Measurements from ENCODE around the gene SRSF8. TPM values are rescaled to one million over a fixed set of nuclear protein-coding genes. Genes with fewer than 3 reads are reported as not detected.

The SRSF8 gene
- total RNA-seq, 5 donors from 2014 or later (not counting 1 experiment from before 2014, with no cell fraction given), result 61.2 to 84.0 (median 72.7) TPM

- H3K27ac Mint-ChIP-seq, result no peak overlapping the region
- WGBS (ENCODE audit: insufficient coverage), result 100% methylated on average over 1 of the region's 5 CpGs
- POLR2A ChIA-PET, result interaction anchor here in 1 of 2 donors (0.8 kb wide), 1 partner anchor 48 kb away, joined by 3 read pairs; no protein-coding TSS in a partner anchor
- Histone ChIP-seq H3K36me3 (ENCODE audit: control insufficient read depth in 2 of 2, extremely low read depth in 1 of 2, insufficient read depth in 1 of 2, low read length in 1 of 2) (no peaks in the 10 kb centered on the region), H3K27me3 (replicated peaks in 1 of 2; ENCODE audit: control insufficient read depth in 2 of 2, extremely low read depth in 1 of 2, insufficient read depth in 2 of 2, low read length in 1 of 2) (peaks cover 0 to 7% of the 10 kb centered on the region in 2 experiments), H3K4me1 (ENCODE audit: control insufficient read depth in 1 of 2, extremely low read depth in 1 of 2, insufficient read depth in 2 of 2, low read length in 2 of 2) (no peaks in the 10 kb centered on the region), H3K4me3 (ENCODE audit: control insufficient read depth in 1 of 2, extremely low read depth in 1 of 2, low read length in 1 of 2) (no peak overlapping the region), H3K27ac (ENCODE audit: low read length) (no peak overlapping the region), H3K9me3 (no peaks in the 10 kb centered on the region)
- CTCF ChIA-PET, result interaction anchor here in 1 of 2 donors (1.1 to 1.6 kb wide), 2 partner anchors 9 to 11 kb away, joined by 4 read pairs; no protein-coding TSS in a partner anchor
- no peaks in the 10 kb centered on the region for H3K36me3 Mint-ChIP-seq
- no peak overlapping the region for H3K4me3 Mint-ChIP-seq
- H3K9me3 Mint-ChIP-seq, result no peaks in the 10 kb centered on the region
- peaks cover 0 to 3% of the 10 kb centered on the region in 2 donors for H3K27me3 Mint-ChIP-seq
- ATAC-seq (replicated peaks in 1 of 4) (no peak), DNase-seq (no peak)
- peaks cover 0 to 6% (median 0%) of the 10 kb centered on the region in 3 donors for H3K4me1 Mint-ChIP-seq
Observed at GRCh38 chr11:95081010-95081409, 14.3 kb downstream of the SRSF8 start.

- Histone ChIP-seq H3K4me1 (ENCODE audit: control insufficient read depth in 1 of 2, extremely low read depth in 1 of 2, insufficient read depth in 2 of 2, low read length in 2 of 2) (no peaks in the 10 kb centered on the region), H3K27ac (ENCODE audit: low read length) (no peak overlapping the region), H3K4me3 (ENCODE audit: control insufficient read depth in 1 of 2, extremely low read depth in 1 of 2, low read length in 1 of 2) (no peak overlapping the region), H3K27me3 (replicated peaks in 1 of 2; ENCODE audit: control insufficient read depth in 2 of 2, extremely low read depth in 1 of 2, insufficient read depth in 2 of 2, low read length in 1 of 2) (peaks cover 0 to 7% of the 10 kb centered on the region in 2 experiments), H3K9me3 (no peaks in the 10 kb centered on the region), H3K36me3 (ENCODE audit: control insufficient read depth in 2 of 2, extremely low read depth in 1 of 2, insufficient read depth in 1 of 2, low read length in 1 of 2) (no peaks in the 10 kb centered on the region)
- Mint-ChIP-seq H3K4me3 (no peak overlapping the region), H3K4me1 (peaks cover 0 to 6% (median 0%) of the 10 kb centered on the region in 3 donors), H3K27ac (no peak overlapping the region), H3K9me3 (no peaks in the 10 kb centered on the region), H3K36me3 (no peaks in the 10 kb centered on the region), H3K27me3 (peaks cover 0 to 3% of the 10 kb centered on the region in 2 donors)
- no peak for ATAC-seq (replicated peaks in 1 of 4)
- POLR2A ChIA-PET, result interaction anchor here in 1 of 2 donors (0.8 kb wide), 1 partner anchor 48 kb away, joined by 3 read pairs; no protein-coding TSS in a partner anchor
- DNase-seq, result no peak
- CTCF ChIA-PET, result interaction anchor here (0.9 to 1.1 kb wide), 2 partner anchors 9 to 14 kb away, joined by 3 to 4 read pairs; no protein-coding TSS in a partner anchor
- WGBS (ENCODE audit: insufficient coverage), result 69% methylated on average over 3 of the region's 4 CpGs
Observed at GRCh38 chr11:95081412-95081811, 14.7 kb downstream of the SRSF8 start.

DNA sequence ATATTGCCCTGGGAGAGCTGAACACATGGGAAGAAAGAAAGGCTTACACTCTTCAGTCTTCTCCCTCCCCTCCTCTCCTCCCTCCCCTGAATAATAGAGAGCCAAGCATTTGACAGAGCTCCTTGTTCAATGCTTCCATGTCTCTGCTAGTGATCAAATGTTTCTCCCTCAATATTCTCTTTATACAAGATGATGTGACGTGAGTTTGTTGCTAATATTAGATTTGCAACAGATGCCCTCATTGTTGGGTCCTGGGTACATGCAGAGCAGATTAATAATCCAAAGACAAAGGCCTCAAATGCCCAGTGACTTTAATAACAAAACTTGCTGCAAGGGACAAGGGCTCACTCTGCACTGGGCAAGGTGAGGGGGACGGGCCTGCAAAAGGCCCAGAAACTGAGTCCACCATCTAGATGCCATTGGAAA is 15.9 kb downstream of the SRSF8 start:
- no peak for ATAC-seq (replicated peaks in 1 of 4)
- H3K27ac Mint-ChIP-seq, result no peak overlapping the region
- no peak overlapping the region for H3K4me3 ChIP-seq (ENCODE audit: control insufficient read depth in 1 of 2, extremely low read depth in 1 of 2, low read length in 1 of 2)
- H3K36me3 ChIP-seq (ENCODE audit: control insufficient read depth in 2 of 2, extremely low read depth in 1 of 2, insufficient read depth in 1 of 2, low read length in 1 of 2), result no peaks in the 10 kb centered on the region
- peaks cover 0 to 7% of the 10 kb centered on the region in 2 experiments for H3K27me3 ChIP-seq (replicated peaks in 1 of 2; ENCODE audit: control insufficient read depth in 2 of 2, extremely low read depth in 1 of 2, insufficient read depth in 2 of 2, low read length in 1 of 2)
- WGBS (ENCODE audit: insufficient coverage), result 88% methylated on average over 1 of the region's 2 CpGs
- H3K27me3 Mint-ChIP-seq, result peaks cover 0 to 3% of the 10 kb centered on the region in 2 donors
- H3K36me3 Mint-ChIP-seq, result no peaks in the 10 kb centered on the region
- H3K27ac ChIP-seq (ENCODE audit: low read length), result no peak overlapping the region
- H3K9me3 ChIP-seq, result no peaks in the 10 kb centered on the region
- ChIA-PET CTCF (interaction anchor here (0.6 to 0.9 kb wide), 3 partner anchors 12 to 15 kb away, joined by 3 to 8 read pairs (median 3); no protein-coding TSS in a partner anchor), POLR2A (no interaction called here)
- no peak for DNase-seq
- no peaks in the 10 kb centered on the region for H3K9me3 Mint-ChIP-seq
- H3K4me3 Mint-ChIP-seq, result no peak overlapping the region
- H3K4me1 ChIP-seq (ENCODE audit: control insufficient read depth in 1 of 2, extremely low read depth in 1 of 2, insufficient read depth in 2 of 2, low read length in 2 of 2), result no peaks in the 10 kb centered on the region
- peaks cover 0 to 6% (median 0%) of the 10 kb centered on the region in 3 donors for H3K4me1 Mint-ChIP-seq

GRCh38 chr11:95084509-95084908 is 17.8 kb downstream of the SRSF8 start:
- no peaks in the 10 kb centered on the region for H3K36me3 ChIP-seq (ENCODE audit: control insufficient read depth in 2 of 2, extremely low read depth in 1 of 2, insufficient read depth in 1 of 2, low read length in 1 of 2)
- ChIA-PET CTCF (interaction anchor here (1.0 to 1.2 kb wide), 4 partner anchors 9 to 17 kb away, joined by 3 to 6 read pairs (median 4); no protein-coding TSS in a partner anchor), POLR2A (interaction anchor here (0.5 to 1.6 kb wide), 3 partner anchors 8 to 674 kb away, joined by 3 to 9 read pairs (median 5); partner anchors contain the start of gene SRSF8 (in 1 of the 2))
- peaks cover 0 to 7% of the 10 kb centered on the region in 2 experiments for H3K27me3 ChIP-seq (replicated peaks in 1 of 2; ENCODE audit: control insufficient read depth in 2 of 2, extremely low read depth in 1 of 2, insufficient read depth in 2 of 2, low read length in 1 of 2)
- Mint-ChIP-seq H3K36me3 (no peaks in the 10 kb centered on the region), H3K4me1 (peaks cover 6 to 19% (median 13%) of the 10 kb centered on the region in 3 donors), H3K27me3 (no peaks in the 10 kb centered on the region), H3K4me3 (no peak overlapping the region), H3K9me3 (no peaks in the 10 kb centered on the region), H3K27ac (no peak overlapping the region)
- ATAC-seq (replicated peaks in 1 of 4) (no peak), DNase-seq (no peak)
- no peaks in the 10 kb centered on the region for H3K9me3 ChIP-seq
- H3K4me1 ChIP-seq (ENCODE audit: control insufficient read depth in 1 of 2, extremely low read depth in 1 of 2, insufficient read depth in 2 of 2, low read length in 2 of 2), result peaks cover 2 to 10% of the 10 kb centered on the region in 2 experiments
- no peak overlapping the region for H3K4me3 ChIP-seq (ENCODE audit: control insufficient read depth in 1 of 2, extremely low read depth in 1 of 2, low read length in 1 of 2)
- no peak overlapping the region for H3K27ac ChIP-seq (ENCODE audit: low read length)

- CTCF ChIA-PET, result interaction anchor here (0.7 to 1.2 kb wide), 5 partner anchors 8 to 22 kb away, joined by 3 to 6 read pairs (median 3); no protein-coding TSS in a partner anchor
- no peaks in the 10 kb centered on the region for H3K27me3 Mint-ChIP-seq
- POLR2A ChIA-PET, result interaction anchor here (0.9 to 1.6 kb wide), 2 partner anchors 9 to 19 kb away, joined by 3 to 5 read pairs; partner anchors contain the start of gene SRSF8 (in 1 of the 2)
- WGBS (ENCODE audit: insufficient coverage), result 80% methylated on average over 1 of the region's 3 CpGs
- DNase-seq (no peak), ATAC-seq (replicated peaks in 1 of 4) (no peak)
- Histone ChIP-seq H3K4me3 (ENCODE audit: control insufficient read depth in 1 of 2, extremely low read depth in 1 of 2, low read length in 1 of 2) (no peak overlapping the region), H3K27ac (ENCODE audit: low read length) (no peak overlapping the region), H3K27me3 (replicated peaks in 1 of 2; ENCODE audit: control insufficient read depth in 2 of 2, extremely low read depth in 1 of 2, insufficient read depth in 2 of 2, low read length in 1 of 2) (peaks cover 0 to 7% of the 10 kb centered on the region in 2 experiments), H3K4me1 (ENCODE audit: control insufficient read depth in 1 of 2, extremely low read depth in 1 of 2, insufficient read depth in 2 of 2, low read length in 2 of 2) (peaks cover 2 to 12% of the 10 kb centered on the region in 2 experiments), H3K36me3 (ENCODE audit: control insufficient read depth in 2 of 2, extremely low read depth in 1 of 2, insufficient read depth in 1 of 2, low read length in 1 of 2) (no peaks in the 10 kb centered on the region), H3K9me3 (no peaks in the 10 kb centered on the region)
- no peaks in the 10 kb centered on the region for H3K36me3 Mint-ChIP-seq
- H3K27ac Mint-ChIP-seq, result no peak overlapping the region
- no peak overlapping the region for H3K4me3 Mint-ChIP-seq
- peaks cover 7 to 20% (median 15%) of the 10 kb centered on the region in 3 donors for H3K4me1 Mint-ChIP-seq
- no peaks in the 10 kb centered on the region for H3K9me3 Mint-ChIP-seq
Observed at GRCh38 chr11:95085117-95085816, 18.5 kb downstream of the SRSF8 start.

DNA sequence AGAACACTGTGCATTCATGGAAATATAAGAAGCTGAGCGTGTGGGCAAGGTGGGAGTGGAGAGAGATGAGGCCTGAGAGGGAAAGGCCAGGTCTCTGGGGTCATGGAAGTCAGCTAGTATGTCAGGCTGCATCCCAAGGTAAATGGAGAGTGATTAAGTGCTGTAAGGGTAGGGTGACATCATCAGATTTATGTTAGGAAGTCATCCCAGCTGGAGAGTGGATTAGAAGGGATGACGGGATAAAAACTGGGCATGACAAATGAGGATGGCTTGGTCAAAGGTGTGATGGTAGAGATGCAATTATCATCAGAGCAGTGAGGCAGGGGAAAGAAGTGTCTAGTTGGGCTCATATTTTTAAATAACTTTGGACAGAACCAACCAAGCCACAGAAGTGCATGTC is 19.4 kb downstream of the SRSF8 start:
- WGBS (ENCODE audit: insufficient coverage), result 94% methylated on average over 2 of the region's 2 CpGs
- no peaks in the 10 kb centered on the region for H3K9me3 Mint-ChIP-seq
- H3K27me3 ChIP-seq (replicated peaks in 1 of 2; ENCODE audit: control insufficient read depth in 2 of 2, extremely low read depth in 1 of 2, insufficient read depth in 2 of 2, low read length in 1 of 2), result peaks cover 0 to 4% of the 10 kb centered on the region in 2 experiments
- H3K4me1 ChIP-seq (ENCODE audit: control insufficient read depth in 1 of 2, extremely low read depth in 1 of 2, insufficient read depth in 2 of 2, low read length in 2 of 2), result peaks cover 5 to 21% of the 10 kb centered on the region in 2 experiments
- H3K27ac Mint-ChIP-seq, result no peak overlapping the region
- no peak for DNase-seq
- no peaks in the 10 kb centered on the region for H3K36me3 Mint-ChIP-seq
- H3K27me3 Mint-ChIP-seq, result no peaks in the 10 kb centered on the region
- ATAC-seq (replicated peaks in 1 of 4), result no peak
- peaks cover 16 to 29% (median 24%) of the 10 kb centered on the region in 3 donors for H3K4me1 Mint-ChIP-seq
- H3K9me3 ChIP-seq, result no peaks in the 10 kb centered on the region
- no peak overlapping the region for H3K4me3 ChIP-seq (ENCODE audit: control insufficient read depth in 1 of 2, extremely low read depth in 1 of 2, low read length in 1 of 2)
- H3K36me3 ChIP-seq (ENCODE audit: control insufficient read depth in 2 of 2, extremely low read depth in 1 of 2, insufficient read depth in 1 of 2, low read length in 1 of 2), result no peaks in the 10 kb centered on the region
- H3K27ac ChIP-seq (ENCODE audit: low read length), result no peak overlapping the region
- POLR2A ChIA-PET, result interaction anchor here in 1 of 2 donors (1.6 kb wide), 1 partner anchor 10 kb away, joined by 3 read pairs; no protein-coding TSS in a partner anchor
- CTCF ChIA-PET, result interaction anchor here (0.5 to 0.7 kb wide), 2 partner anchors 21 to 1326 kb away, joined by 3 read pairs; no protein-coding TSS in a partner anchor
- H3K4me3 Mint-ChIP-seq, result no peak overlapping the region
